Measurements from ENCODE around the gene NOM1. TPM values are rescaled to one million over a fixed set of nuclear protein-coding genes. Genes with fewer than 3 reads are reported as not detected.

NOM1 gene
- total and polyA plus RNA-seq, 2 donors (not counting 3 experiments of a cell fraction or from before 2014, with no cell fraction given) = 13.7 to 38.6 TPM

- no TSS peak for BruUV-seq (replicated peaks)
Measured at GRCh38 chr7:157018328-157018996, 69.0 kb downstream of the NOM1 start.

More at GRCh38 chr7:157018328-157018996, 69.0 kb downstream of the NOM1 start:
- no peaks in the 10 kb centered on the region for H3K4me1 ChIP-seq (ENCODE audit: control insufficient read depth, extremely low read depth, insufficient read depth, low read length)
- no peak overlapping the region for H3K27ac ChIP-seq (ENCODE audit: insufficient read depth, low read depth, low read length)
- H3K4me2 ChIP-seq (ENCODE audit: insufficient read depth, low read length) = no peak overlapping the region
- ChIA-PET CTCF (no interaction called here), POLR2A (no interaction called here)
- H2AFZ ChIP-seq (ENCODE audit: low read depth, low read length) = no peak overlapping the region
- TF ChIP-seq EZH2 (IDR thresholded peaks at IDR 0.05; ENCODE audit: borderline replicate concordance, low read depth, low read length, severe bottlenecking) (peak; percentile 75), MYC (IDR thresholded peaks at IDR 0.05; ENCODE audit: low read depth, low read length) (no peak), CTCF (IDR thresholded peaks at IDR 0.05; ENCODE audit: extremely low read depth in 1 of 2, insufficient read depth in 1 of 2, low read depth in 1 of 2, low read length in 2 of 2) (no peak), MAX (IDR thresholded peaks at IDR 0.05; ENCODE audit: insufficient read depth, insufficient read length) (no peak)
- no peaks in the 10 kb centered on the region for H4K20me1 ChIP-seq (replicated peaks; ENCODE audit: control insufficient read depth, extremely low read depth, insufficient read depth, low read length)
- dilution Hi-C loops (cut with MboI; ENCODE audit: extremely low pct_ligation_motif_present, low sequenced_read_pairs) = no loop called here
- intact Hi-C loops (cut with micrococcal nuclease) = loop anchor here (2.0 to 5.0 kb wide), 2 partner anchors 16 to 119 kb away; partner anchors contain the start of gene UBE3C
- FAIRE-seq (no peak), DNase-seq (ENCODE audit: low read depth, low spot score) (no peak)
- no peak overlapping the region for H3K9ac ChIP-seq (replicated peaks; ENCODE audit: extremely low read depth, insufficient read depth, low read length)
- H3K4me3 ChIP-seq (replicated peaks in 1 of 3; ENCODE audit: insufficient read depth in 1 of 3, low read depth in 1 of 3, low read length in 3 of 3) = no peak overlapping the region
- H3K9me1 ChIP-seq (replicated peaks; ENCODE audit: control insufficient read depth, extremely low read depth, insufficient read depth, low read length) = no peaks in the 10 kb centered on the region
- H3K36me3 ChIP-seq (ENCODE audit: control insufficient read depth in 2 of 2, extremely low read depth in 1 of 2, insufficient read depth in 2 of 2, low read length in 2 of 2) = no peaks in the 10 kb centered on the region
- no peaks in the 10 kb centered on the region for H3K9me3 ChIP-seq (replicated peaks; ENCODE audit: control insufficient read depth, insufficient read depth, low read length)
- H3K79me2 ChIP-seq (ENCODE audit: control insufficient read depth, insufficient read depth, low read length) = no peaks in the 10 kb centered on the region
- H3K27me3 ChIP-seq (ENCODE audit: control insufficient read depth in 2 of 2, insufficient read depth in 2 of 2, low read length in 2 of 2) = peaks cover 95 to 100% of the 10 kb centered on the region in 2 experiments

All from endothelial cell of umbilical vein (primary cell).